ENCODE results near the gene ERAP2.

ERAP2 gene

GRCh38 chr5:96893342-96893741, 17.0 kb downstream of the ERAP2 start:
- TF ChIP-seq CEBPB (IDR thresholded peaks at IDR 0.05) (no peak), TAF1 (IDR thresholded peaks at IDR 0.05; ENCODE audit: low read depth) (no peak), EP300 (IDR thresholded peaks at IDR 0.05; ENCODE audit: borderline replicate concordance) (no peak), CREB1 (IDR thresholded peaks at IDR 0.05; ENCODE audit: low read depth) (no peak), REST (IDR thresholded peaks at IDR 0.05; ENCODE audit: low read depth) (no peak), ZBTB7A (IDR thresholded peaks at IDR 0.05; ENCODE audit: low read depth) (no peak), RAD21 (IDR thresholded peaks at IDR 0.05; ENCODE audit: low read depth) (no peak), MAX (IDR thresholded peaks at IDR 0.05) (no peak), NFIC (IDR thresholded peaks at IDR 0.05) (no peak), TEAD4 (IDR thresholded peaks at IDR 0.05) (no peak), USF1 (IDR thresholded peaks at IDR 0.05) (no peak), FOXM1 (IDR thresholded peaks at IDR 0.05; ENCODE audit: borderline replicate concordance, low read depth) (no peak)

- TF ChIP-seq USF1 (IDR thresholded peaks at IDR 0.05) (no peak), CREB1 (IDR thresholded peaks at IDR 0.05; ENCODE audit: low read depth) (no peak), CEBPB (IDR thresholded peaks at IDR 0.05) (no peak), RAD21 (IDR thresholded peaks at IDR 0.05; ENCODE audit: low read depth) (no peak), TAF1 (IDR thresholded peaks at IDR 0.05; ENCODE audit: low read depth) (no peak), MAX (IDR thresholded peaks at IDR 0.05) (no peak), TCF12 (IDR thresholded peaks at IDR 0.05; ENCODE audit: low read depth) (no peak), EGR1 (IDR thresholded peaks at IDR 0.05) (no peak), YY1 (IDR thresholded peaks at IDR 0.05; ENCODE audit: low read depth) (no peak), EP300 (IDR thresholded peaks at IDR 0.05; ENCODE audit: borderline replicate concordance) (no peak), ZBTB7A (IDR thresholded peaks at IDR 0.05; ENCODE audit: low read depth) (no peak), FOXM1 (IDR thresholded peaks at IDR 0.05; ENCODE audit: borderline replicate concordance, low read depth) (no peak), NFIC (IDR thresholded peaks at IDR 0.05) (no peak), TEAD4 (IDR thresholded peaks at IDR 0.05) (no peak), REST (IDR thresholded peaks at IDR 0.05; ENCODE audit: low read depth) (no peak)
Measured at GRCh38 chr5:96896276-96896675, 20.0 kb downstream of the ERAP2 start.

- TF ChIP-seq TAF1 (IDR thresholded peaks at IDR 0.05; ENCODE audit: low read depth) (no peak), TEAD4 (IDR thresholded peaks at IDR 0.05) (no peak), EP300 (IDR thresholded peaks at IDR 0.05; ENCODE audit: borderline replicate concordance) (no peak), YY1 (IDR thresholded peaks at IDR 0.05; ENCODE audit: low read depth) (no peak), RAD21 (IDR thresholded peaks at IDR 0.05; ENCODE audit: low read depth) (no peak), FOXM1 (IDR thresholded peaks at IDR 0.05; ENCODE audit: borderline replicate concordance, low read depth) (no peak), REST (IDR thresholded peaks at IDR 0.05; ENCODE audit: low read depth) (no peak), NFIC (IDR thresholded peaks at IDR 0.05) (no peak), MAX (IDR thresholded peaks at IDR 0.05) (no peak), USF1 (IDR thresholded peaks at IDR 0.05) (no peak), EGR1 (IDR thresholded peaks at IDR 0.05) (no peak)
Measured at GRCh38 chr5:96896806-96897205, 20.5 kb downstream of the ERAP2 start.

- TF ChIP-seq TCF12 (IDR thresholded peaks at IDR 0.05; ENCODE audit: low read depth) (no peak), YY1 (IDR thresholded peaks at IDR 0.05; ENCODE audit: low read depth) (no peak), MAX (IDR thresholded peaks at IDR 0.05) (no peak), RAD21 (IDR thresholded peaks at IDR 0.05; ENCODE audit: low read depth) (no peak), REST (IDR thresholded peaks at IDR 0.05; ENCODE audit: low read depth) (no peak), TAF1 (IDR thresholded peaks at IDR 0.05; ENCODE audit: low read depth) (no peak), FOXM1 (IDR thresholded peaks at IDR 0.05; ENCODE audit: borderline replicate concordance, low read depth) (no peak), EP300 (IDR thresholded peaks at IDR 0.05; ENCODE audit: borderline replicate concordance) (no peak), EGR1 (IDR thresholded peaks at IDR 0.05) (no peak), CEBPB (IDR thresholded peaks at IDR 0.05) (no peak), TEAD4 (IDR thresholded peaks at IDR 0.05) (no peak), NFIC (IDR thresholded peaks at IDR 0.05) (no peak), USF1 (IDR thresholded peaks at IDR 0.05) (no peak), ZBTB7A (IDR thresholded peaks at IDR 0.05; ENCODE audit: low read depth) (no peak)
Measured at GRCh38 chr5:96901384-96901783, 25.1 kb downstream of the ERAP2 start.
